Glutamatergic neuron (in vitro differentiated cells): ENCODE results near the gene LIPM. TPM values are rescaled to one million over a fixed set of nuclear protein-coding genes. Genes with fewer than 3 reads are reported as not detected.

ENCODE experiments used
- DNase-seq: peaks from one replicate; pipeline ENCODE4 v3.0.0; 2022
- H3K27ac Mint-ChIP-seq: one replicate; pipeline ENCODE4 v1.8.0; 2020; ENCODE audit warnings: mild to moderate bottlenecking, mixed read lengths, inconsistent platforms; ENCODE audit not compliant: unreplicated experiment
- H3K27me3 Mint-ChIP-seq: one replicate; pipeline ENCODE4 v1.8.0; 2020; ENCODE audit warnings: mild to moderate bottlenecking, moderate library complexity, mixed read lengths, inconsistent platforms; ENCODE audit not compliant: unreplicated experiment
- H3K36me3 Mint-ChIP-seq: one replicate; pipeline ENCODE4 v1.8.0; 2020; ENCODE audit warnings: mild to moderate bottlenecking, mixed read lengths, inconsistent platforms; ENCODE audit not compliant: unreplicated experiment
- H3K4me1 Mint-ChIP-seq: one replicate; pipeline ENCODE4 v1.8.0; 2020; ENCODE audit warnings: mild to moderate bottlenecking, low read depth, mixed read lengths, inconsistent platforms; ENCODE audit not compliant: unreplicated experiment
- H3K4me3 Mint-ChIP-seq: one replicate; pipeline ENCODE4 v1.8.0; 2020; ENCODE audit warnings: mild to moderate bottlenecking, mixed read lengths, inconsistent platforms; ENCODE audit not compliant: unreplicated experiment
- H3K9me3 Mint-ChIP-seq: one replicate; pipeline ENCODE4 v1.8.0; 2020; ENCODE audit warnings: mild to moderate bottlenecking, moderate library complexity, mixed read lengths, inconsistent platforms; ENCODE audit not compliant: unreplicated experiment
- CTCF ChIP-seq: fragments of 200-600 bp; sonication (generic); IDR thresholded peaks from one replicate; pipeline ENCODE4 v1.5.0; 2021; ENCODE audit not compliant: partially characterized antibody, unreplicated experiment
- total RNA-seq: library from RNA; stranded (reverse); fragmentation: NEBNext Ultra II Directional; extraction: Animal tissue kit (Norgen Biotek cat#: 25700); gene quantifications from one replicate; pipeline ENCODE4 v1.2.1, GENCODE V29; 2021; ENCODE audit not compliant: unreplicated experiment

LIPM gene
- total RNA-seq, 1 donor from 2014 or later = not detected

- Mint-ChIP-seq H3K9me3 (no peaks in the 10 kb centered on the region), H3K27me3 (no peaks in the 10 kb centered on the region), H3K4me3 (no peak overlapping the region), H3K36me3 (no peaks in the 10 kb centered on the region), H3K4me1 (no peaks in the 10 kb centered on the region), H3K27ac (no peak overlapping the region)
- no peak for TF ChIP-seq CTCF
- no peak for DNase-seq
These were observed 50.8 kb downstream of the LIPM start for GRCh38 chr10:88853155-88853881.

GRCh38 chr10:88854684-88855083 is 52.2 kb downstream of the LIPM start:
- Mint-ChIP-seq H3K36me3 (no peaks in the 10 kb centered on the region), H3K9me3 (no peaks in the 10 kb centered on the region), H3K27ac (no peak overlapping the region), H3K4me3 (no peak overlapping the region), H3K27me3 (no peaks in the 10 kb centered on the region), H3K4me1 (no peaks in the 10 kb centered on the region)
- TF ChIP-seq CTCF = no peak
- no peak for DNase-seq

- Mint-ChIP-seq H3K9me3 (no peaks in the 10 kb centered on the region), H3K27me3 (no peaks in the 10 kb centered on the region), H3K27ac (no peak overlapping the region), H3K4me3 (no peak overlapping the region), H3K36me3 (no peaks in the 10 kb centered on the region), H3K4me1 (no peaks in the 10 kb centered on the region)
- DNase-seq = no peak
- no peak for TF ChIP-seq CTCF
These were observed 55.3 kb downstream of the LIPM start for GRCh38 chr10:88857831-88858230.

- DNase-seq = no peak
- Mint-ChIP-seq H3K9me3 (no peaks in the 10 kb centered on the region), H3K4me1 (no peaks in the 10 kb centered on the region), H3K27ac (no peak overlapping the region), H3K27me3 (no peaks in the 10 kb centered on the region), H3K36me3 (no peaks in the 10 kb centered on the region), H3K4me3 (no peak overlapping the region)
- TF ChIP-seq CTCF = no peak
These were observed 56.0 kb downstream of the LIPM start for GRCh38 chr10:88858491-88858890.

GRCh38 chr10:88861036-88861435 is 58.5 kb downstream of the LIPM start:
- Mint-ChIP-seq H3K4me1 (no peaks in the 10 kb centered on the region), H3K27ac (no peak overlapping the region), H3K4me3 (no peak overlapping the region), H3K27me3 (no peaks in the 10 kb centered on the region), H3K36me3 (no peaks in the 10 kb centered on the region), H3K9me3 (no peaks in the 10 kb centered on the region)
- DNase-seq = no peak
- TF ChIP-seq CTCF = no peak
